ENCODE measurements around the gene EIF5. TPM values are rescaled to one million over a fixed set of nuclear protein-coding genes. Genes with fewer than 3 reads are reported as not detected.
A peak's percentile ranks its signal among the peaks of the same experiment; 100 is the strongest.

EIF5 gene
- total RNA-seq, 2 experiments from 2014 or later = 409 to 421 TPM

DNA sequence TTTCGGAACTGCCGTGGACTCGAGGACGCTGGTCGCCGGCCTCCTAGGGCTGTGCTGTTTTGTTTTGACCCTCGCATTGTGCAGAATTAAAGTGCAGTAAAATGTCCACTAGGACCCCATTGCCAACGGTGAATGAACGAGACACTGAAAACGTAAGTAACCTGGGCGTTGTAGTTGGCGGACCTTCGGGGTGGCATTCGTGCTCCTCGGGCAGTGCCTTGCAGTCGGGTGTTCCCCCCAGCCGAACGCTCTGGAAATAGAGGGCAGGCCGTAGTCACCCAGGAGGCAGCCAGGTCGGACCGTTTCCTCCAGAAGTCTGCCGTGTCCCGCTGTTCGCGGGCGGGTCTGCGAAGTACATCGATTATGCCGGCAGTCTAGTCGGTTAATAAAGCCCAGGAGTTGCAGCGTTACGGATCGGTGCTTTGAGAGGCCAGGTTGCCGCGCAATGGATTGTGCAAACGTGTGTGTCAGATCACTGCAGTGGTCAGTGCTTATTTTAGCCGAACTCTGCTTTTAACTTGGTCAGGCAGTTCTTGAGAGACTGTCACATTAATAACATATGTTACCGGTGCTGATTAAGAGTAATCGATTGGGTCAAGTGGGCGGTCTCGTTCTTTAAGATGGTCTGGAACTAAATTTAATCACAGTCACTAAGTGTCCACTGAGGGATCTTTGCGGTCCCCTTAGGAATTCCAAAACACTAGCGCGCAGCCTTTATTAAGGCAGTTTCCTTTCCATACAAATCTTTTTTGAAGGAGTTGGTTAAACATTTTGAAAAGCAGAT is 52.1 kb downstream of the EIF5 start:
- peak overlapping the region; percentile 95 for H3K27ac Mint-ChIP-seq
- H3K4me3 Mint-ChIP-seq = peak overlapping the region; percentile 96
- H3K9me3 Mint-ChIP-seq = no peaks in the 10 kb centered on the region
- H3K4me1 Mint-ChIP-seq = peaks cover 41% of the 10 kb centered on the region
- peaks cover 24% of the 10 kb centered on the region for H3K36me3 Mint-ChIP-seq
- DNase-seq = peak; percentile 40
- H3K27me3 Mint-ChIP-seq = peaks cover 10% of the 10 kb centered on the region

DNA sequence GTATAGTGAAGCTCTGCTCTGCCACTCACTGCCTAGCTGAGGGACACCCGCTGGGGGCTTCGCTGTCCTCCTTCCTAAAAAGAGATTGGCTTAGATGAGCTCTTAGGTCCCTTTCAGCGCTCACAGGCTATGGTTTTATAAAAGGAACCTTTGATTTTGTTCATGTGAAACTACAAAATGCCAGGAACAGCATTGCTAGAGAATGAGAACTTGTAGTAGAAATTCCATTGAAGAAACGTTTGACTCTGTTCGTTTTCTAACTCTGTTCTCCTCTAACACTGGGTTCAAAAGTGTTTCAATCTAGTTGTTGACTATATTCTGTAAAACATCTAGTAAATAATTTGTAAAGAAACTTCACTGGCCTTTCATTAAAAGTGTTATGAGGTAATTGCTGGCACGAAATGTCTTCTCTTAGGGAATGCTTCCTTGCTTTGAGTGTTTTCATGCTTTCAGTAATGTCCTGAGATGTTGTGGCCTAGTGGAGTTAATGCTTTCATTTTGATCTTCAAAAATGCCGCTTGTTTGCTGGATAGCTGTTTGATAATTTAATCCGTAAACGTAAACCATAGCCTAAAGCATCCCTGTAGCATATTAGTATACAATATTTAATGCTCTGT is 52.8 kb downstream of the EIF5 start:
- Mint-ChIP-seq H3K9me3 (no peaks in the 10 kb centered on the region), H3K27me3 (peaks cover 5% of the 10 kb centered on the region), H3K4me1 (peaks cover 41% of the 10 kb centered on the region), H3K36me3 (peaks cover 24% of the 10 kb centered on the region), H3K4me3 (peak overlapping the region; percentile 96), H3K27ac (peak overlapping the region; percentile 95)
- DNase-seq = no peak

DNA sequence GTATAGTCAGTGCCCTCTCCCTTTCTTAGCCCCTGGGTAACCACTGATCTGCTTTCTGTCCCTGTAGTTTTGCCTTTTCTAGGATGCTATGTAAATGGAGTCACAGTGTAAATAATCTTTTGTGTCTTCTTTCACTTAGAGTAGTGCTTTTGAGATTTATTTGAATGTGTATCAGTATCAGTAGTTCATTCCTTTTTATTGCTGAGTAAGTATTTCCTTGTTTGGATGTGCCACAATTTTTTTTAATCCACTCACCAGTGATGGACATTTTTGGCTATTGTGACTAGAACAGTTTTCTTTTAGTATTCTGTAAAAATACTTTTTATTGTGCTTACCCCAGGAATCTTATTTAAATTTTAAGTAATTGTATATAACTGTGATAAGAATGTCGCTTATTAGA is 54.6 kb downstream of the EIF5 start:
- Mint-ChIP-seq H3K27me3 (no peaks in the 10 kb centered on the region), H3K36me3 (peaks cover 24% of the 10 kb centered on the region), H3K9me3 (no peaks in the 10 kb centered on the region), H3K4me1 (peaks cover 43% of the 10 kb centered on the region), H3K27ac (no peak overlapping the region), H3K4me3 (peak overlapping the region; percentile 69)
- DNase-seq = no peak

DNA sequence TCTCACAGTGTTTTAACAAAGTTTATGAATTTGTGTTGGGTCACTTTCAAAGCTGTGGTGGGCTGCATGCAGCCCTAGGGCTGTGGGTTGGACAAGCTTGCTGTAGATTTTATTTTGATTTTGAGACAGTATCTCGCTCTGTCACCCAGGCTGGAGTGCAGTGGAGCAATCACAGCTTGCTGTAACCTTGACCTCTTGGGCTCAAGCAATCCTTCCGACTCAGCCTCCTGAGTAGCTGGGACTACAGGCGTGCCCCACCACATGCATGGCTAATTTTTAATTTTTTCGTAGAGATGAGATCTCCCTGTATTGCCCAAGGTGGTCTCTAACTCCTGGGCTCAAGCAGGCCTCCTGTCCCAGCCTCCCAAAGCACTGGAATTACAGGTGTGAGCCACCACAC is 56.6 kb downstream of the EIF5 start:
- Mint-ChIP-seq H3K27ac (no peak overlapping the region), H3K27me3 (no peaks in the 10 kb centered on the region), H3K4me1 (peaks cover 56% of the 10 kb centered on the region), H3K4me3 (no peak overlapping the region), H3K36me3 (peaks cover 24% of the 10 kb centered on the region), H3K9me3 (no peaks in the 10 kb centered on the region)
- DNase-seq = no peak

GRCh38 chr14:103391048-103391447 is 57.0 kb downstream of the EIF5 start:
- H3K4me1 Mint-ChIP-seq = peaks cover 61% of the 10 kb centered on the region
- H3K36me3 Mint-ChIP-seq = peaks cover 24% of the 10 kb centered on the region
- no peaks in the 10 kb centered on the region for H3K27me3 Mint-ChIP-seq
- no peak overlapping the region for H3K4me3 Mint-ChIP-seq
- peak; percentile 20 for DNase-seq
- no peak overlapping the region for H3K27ac Mint-ChIP-seq
- H3K9me3 Mint-ChIP-seq = no peaks in the 10 kb centered on the region

DNA sequence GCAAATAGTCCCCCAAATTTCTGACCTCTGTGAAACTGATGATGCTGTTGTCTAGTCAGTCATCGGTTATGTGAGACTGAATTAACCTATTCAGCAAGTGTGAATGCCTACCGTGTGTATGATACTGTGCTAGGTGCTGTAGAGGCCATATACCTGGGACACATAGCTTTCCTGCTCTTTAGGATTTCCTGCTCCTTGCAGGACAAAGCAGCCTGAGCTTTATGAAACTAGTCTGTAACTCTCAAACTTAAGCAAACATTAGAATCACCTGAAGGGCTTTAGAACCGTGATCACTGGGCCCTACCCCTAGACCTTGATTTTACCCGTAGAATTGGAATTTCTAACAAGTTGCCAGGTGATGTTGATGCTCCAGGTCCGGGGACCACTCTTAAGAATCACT is 58.1 kb downstream of the EIF5 start:
- Mint-ChIP-seq H3K4me3 (no peak overlapping the region), H3K27ac (no peak overlapping the region), H3K9me3 (no peaks in the 10 kb centered on the region), H3K36me3 (peaks cover 19% of the 10 kb centered on the region), H3K27me3 (no peaks in the 10 kb centered on the region), H3K4me1 (peaks cover 66% of the 10 kb centered on the region)
- DNase-seq = no peak

DNA sequence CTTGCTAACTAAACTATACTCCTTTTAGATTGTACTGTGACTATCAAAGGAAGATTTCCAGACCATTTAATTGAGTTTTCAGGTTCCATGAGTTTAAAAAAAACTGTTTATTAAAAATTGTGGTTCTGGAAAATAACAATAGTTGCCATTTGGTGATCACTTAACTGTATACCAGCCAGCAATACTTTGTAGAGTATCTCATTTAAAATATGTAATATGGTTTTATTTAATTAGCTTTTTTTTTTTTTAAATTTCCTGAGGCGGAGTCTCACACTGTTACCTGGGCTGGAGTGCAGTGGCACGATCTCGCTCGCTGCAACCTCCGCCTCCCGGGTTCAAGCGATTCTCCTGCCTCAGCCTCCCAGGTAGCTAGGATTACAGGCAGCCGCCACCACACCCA is 58.5 kb downstream of the EIF5 start:
- H3K9me3 Mint-ChIP-seq = no peaks in the 10 kb centered on the region
- no peak overlapping the region for H3K27ac Mint-ChIP-seq
- peaks cover 18% of the 10 kb centered on the region for H3K36me3 Mint-ChIP-seq
- H3K4me1 Mint-ChIP-seq = peaks cover 66% of the 10 kb centered on the region
- no peaks in the 10 kb centered on the region for H3K27me3 Mint-ChIP-seq
- H3K4me3 Mint-ChIP-seq = no peak overlapping the region
- DNase-seq = no peak

DNA sequence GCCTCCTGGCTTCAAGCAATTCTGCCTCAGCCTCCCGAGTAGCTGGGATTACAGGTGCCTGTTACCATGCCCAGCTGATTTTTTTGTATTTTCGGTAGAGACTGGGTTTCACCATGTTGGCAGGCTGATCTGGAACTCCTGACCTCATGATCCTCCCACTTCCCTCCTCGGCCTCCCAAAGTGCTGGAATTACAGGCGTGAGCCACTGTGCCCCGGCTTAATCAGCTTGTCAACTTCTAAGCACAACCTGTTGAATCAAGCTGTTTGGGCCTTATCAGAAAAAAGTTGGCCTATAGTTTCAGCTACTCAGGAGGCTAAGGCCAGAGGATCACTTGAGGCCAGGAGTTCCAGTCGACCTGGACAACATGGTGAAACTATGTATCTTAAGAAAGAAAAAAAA is 59.0 kb downstream of the EIF5 start:
- Mint-ChIP-seq H3K9me3 (no peaks in the 10 kb centered on the region), H3K36me3 (peaks cover 15% of the 10 kb centered on the region), H3K4me3 (no peak overlapping the region), H3K27me3 (no peaks in the 10 kb centered on the region), H3K4me1 (peaks cover 66% of the 10 kb centered on the region), H3K27ac (no peak overlapping the region)
- no peak for DNase-seq

GRCh38 chr14:103393676-103394626 is 59.9 kb downstream of the EIF5 start:
- Mint-ChIP-seq H3K4me3 (peak overlapping the region; percentile 14), H3K36me3 (peaks cover 10% of the 10 kb centered on the region), H3K27ac (peak overlapping the region; percentile 29), H3K27me3 (no peaks in the 10 kb centered on the region), H3K9me3 (no peaks in the 10 kb centered on the region), H3K4me1 (peaks cover 64% of the 10 kb centered on the region)
- no peak for DNase-seq

Other genes starting within 250 kb of the EIF5 start
- gene EXOC3L4, start 239.5 kb upstream of the EIF5 start, total RNA-seq = not detected
- gene TNFAIP2, start 210.8 kb upstream of the EIF5 start, total RNA-seq = under 1 TPM; 0.10 to 0.85 TPM
- gene MARK3, start 51.2 kb downstream of the EIF5 start, total RNA-seq = 10 to 100 TPM; 71.0 to 74.3 TPM
- 1 to 10 TPM; 3.1 to 3.3 TPM for gene CKB, start 188.6 kb downstream of the EIF5 start, total RNA-seq
- 10 to 100 TPM; 20.6 to 22.1 TPM for gene TRMT61A, start 195.0 kb downstream of the EIF5 start, total RNA-seq
- gene BAG5, start 228.4 kb downstream of the EIF5 start, total RNA-seq = 10 to 100 TPM; 36.3 to 38.9 TPM
- 10 to 100 TPM; 42.9 to 44.2 TPM for gene COA8, start 228.7 kb downstream of the EIF5 start, total RNA-seq

All from activated naive CD8-positive, alpha-beta T cell treated with anti-CD3 and anti-CD28 coated beads for 36 hours (primary cell).